Head of caudate nucleus (tissue), 42 donors: ENCODE measurements around the gene GOLGA6L6.
"Not testable (repeated sequence)": the region's sequence is repeated elsewhere in the genome, so short reads cannot be mapped to it uniquely, and the experiment has no call there.

Experiments used
- DNase-seq, 42 donors: peaks; one replicate each; pipeline versions ENCODE4 v3.0.0 to v3.0.0-alpha.2; 2020 to 2021; ENCODE audit warnings: mixed read lengths in 7 of 42
- intact Hi-C: fragments of 100-400 bp; cut with DNase I; formaldehyde crosslinking; loops from one replicate; pipeline ENCODE4 v1.15.0; 2022

GOLGA6L6 gene

GRCh38 chr15:20541700-20542099 lies at the start of gene GOLGA6L6:
Gene GOLGA6L6 (minus strand): TSS chr15:20541800. CDS start chr15:20541709, 91 bp downstream.
- DNase-seq, intact Hi-C loops: not testable (repeated sequence)

DNA sequence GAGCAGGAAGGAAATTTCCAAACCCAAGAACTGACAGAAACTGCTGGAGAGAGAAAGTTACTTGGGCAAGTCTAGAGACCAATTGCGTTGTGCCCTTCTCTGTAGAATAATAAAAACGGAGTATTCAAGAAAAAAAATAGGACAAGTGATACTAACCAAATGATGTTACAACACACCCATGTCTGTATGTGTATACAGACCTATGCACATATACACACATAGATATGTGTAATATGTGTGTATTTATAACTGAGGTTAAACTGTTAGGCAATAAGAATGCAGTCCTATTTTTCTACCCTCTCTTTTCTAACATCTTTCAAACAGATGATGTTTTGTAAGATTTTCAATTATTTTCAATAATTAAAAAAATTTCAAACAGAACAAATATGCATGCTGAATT lies 48.5 kb upstream of the GOLGA6L6 start:
- intact Hi-C loops = not testable (repeated sequence)

DNA sequence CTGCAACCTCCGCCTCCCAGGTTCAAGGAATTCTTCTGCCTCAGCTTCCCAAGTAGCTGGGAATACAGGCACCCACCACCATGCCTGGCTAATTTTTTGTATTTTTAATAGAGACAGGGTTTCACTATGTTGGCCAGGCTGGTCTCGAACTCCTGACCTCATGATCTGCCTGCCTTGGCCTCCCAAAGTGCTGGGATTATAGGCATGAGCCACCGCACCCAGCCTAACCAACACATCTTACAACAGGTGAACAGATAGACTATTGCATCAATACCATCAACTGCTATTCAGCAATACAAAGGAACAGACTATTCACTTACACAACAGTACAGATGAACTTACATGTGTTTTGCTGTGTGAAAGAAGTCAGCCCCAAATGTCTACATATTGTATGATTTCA lies 45.2 kb upstream of the GOLGA6L6 start:
- intact Hi-C loops = not testable (repeated sequence)

More for the DNA sequence above, 48.5 kb upstream of the GOLGA6L6 start:
- not testable (repeated sequence) for DNase-seq

GRCh38 chr15:20582726-20583115 lies 41.1 kb upstream of the GOLGA6L6 start:
- intact Hi-C loops, DNase-seq: not testable (repeated sequence)

More for the DNA sequence above, 45.2 kb upstream of the GOLGA6L6 start:
- DNase-seq = not testable (repeated sequence)

DNA sequence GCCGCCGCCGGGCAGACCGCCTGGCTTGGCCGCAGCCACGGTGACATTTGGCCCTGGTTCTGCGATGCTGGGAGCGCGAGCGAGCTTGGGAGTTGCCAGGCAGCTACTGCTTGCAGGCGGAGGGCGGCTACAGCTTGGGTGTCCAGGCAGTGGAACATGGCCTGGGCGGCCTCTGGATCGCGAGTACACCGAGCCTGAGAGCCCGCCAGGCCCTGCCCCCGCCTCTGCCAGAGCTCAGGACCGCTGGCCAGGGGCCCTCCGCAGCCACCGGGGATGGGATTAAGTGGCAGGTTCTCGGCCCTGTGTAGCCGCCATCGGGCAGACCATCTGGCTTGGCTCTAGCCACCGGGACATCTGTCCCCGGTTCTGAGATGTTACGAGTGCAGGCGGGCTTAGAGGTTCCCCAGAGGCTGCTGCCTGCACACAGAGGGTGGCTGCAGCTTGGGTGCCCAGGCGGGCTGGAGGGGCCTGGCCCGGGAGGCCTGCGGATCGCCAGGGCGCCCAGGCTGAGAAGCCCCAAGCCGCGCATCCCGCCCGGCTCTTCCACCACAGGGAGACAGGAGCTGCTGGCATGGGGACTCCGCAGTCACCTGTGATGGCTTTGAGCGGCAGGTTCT lies 40.6 kb upstream of the GOLGA6L6 start:
- intact Hi-C loops, DNase-seq: not testable (repeated sequence)

- DNase-seq, intact Hi-C loops: not testable (repeated sequence)
Measured at GRCh38 chr15:20581261-20582108, 39.9 kb upstream of the GOLGA6L6 start.

- intact Hi-C loops, DNase-seq: not testable (repeated sequence)
Measured at GRCh38 chr15:20579662-20580061, 38.1 kb upstream of the GOLGA6L6 start.

DNA sequence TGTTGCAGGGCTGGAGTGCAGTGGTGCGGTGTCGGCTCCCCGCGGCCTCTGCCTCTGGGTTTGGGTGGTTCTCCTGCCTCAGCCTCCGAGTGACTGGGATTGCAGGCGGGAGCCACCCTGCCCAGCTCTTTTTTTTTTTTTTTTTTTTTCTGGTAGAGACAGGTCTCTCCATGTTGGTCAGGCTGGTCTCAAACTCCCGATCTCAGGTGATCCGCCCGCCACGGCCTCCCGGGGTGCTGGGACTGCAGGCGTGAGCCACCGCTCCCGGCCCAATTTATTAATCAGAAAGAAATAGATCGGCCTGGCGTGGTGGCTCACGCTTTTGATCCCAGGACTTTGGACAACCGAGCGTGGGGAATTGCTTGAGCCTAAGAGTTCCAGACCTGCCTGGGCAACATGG lies 9.7 kb upstream of the GOLGA6L6 start:
- peak in 6 of 42 donors; percentile 2 to 43 (median 17) for DNase-seq
- intact Hi-C loops = not testable (repeated sequence)

DNA sequence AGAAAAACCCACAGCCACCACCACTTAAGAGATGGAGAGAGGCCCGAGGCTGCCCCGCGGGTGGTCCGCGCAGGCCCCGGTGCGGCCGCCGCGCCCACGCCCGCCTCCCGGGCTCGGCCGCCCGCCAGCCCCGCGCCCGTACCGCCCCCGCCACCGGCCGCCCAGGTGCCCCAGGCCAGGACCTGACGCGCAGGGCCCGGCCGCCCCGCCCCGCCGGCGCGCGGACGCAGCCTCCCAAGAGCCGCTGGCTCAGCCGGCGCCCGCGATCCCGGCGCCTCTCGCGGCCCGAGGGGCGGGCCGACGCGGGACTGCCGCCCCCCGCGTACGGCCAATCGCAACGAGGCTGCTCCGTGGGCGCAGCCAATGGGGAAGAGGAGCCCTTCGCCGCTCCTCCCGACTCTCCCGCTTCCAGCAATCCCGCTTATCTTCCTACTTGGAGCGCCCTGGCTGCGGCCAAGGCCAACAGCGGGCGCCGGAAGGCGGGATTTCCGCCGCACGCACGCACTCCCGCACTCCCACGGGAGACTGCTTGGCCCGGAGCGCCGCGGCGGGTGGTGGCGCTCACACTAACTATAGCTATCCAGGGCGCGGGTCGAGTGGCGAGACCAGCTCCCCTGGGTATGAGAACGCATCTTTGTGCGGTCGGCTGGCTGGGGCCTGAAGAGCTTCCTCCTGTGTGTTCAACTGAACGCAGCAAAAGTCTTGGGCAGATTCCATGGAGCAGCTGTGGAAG lies 35.5 kb downstream of the GOLGA6L6 start:
- intact Hi-C loops = not testable (repeated sequence)
- peak in 4 of 42 donors; percentile 5 to 31 (median 12) for DNase-seq

- intact Hi-C loops, DNase-seq: not testable (repeated sequence)
Measured at GRCh38 chr15:20502839-20503238, 38.8 kb downstream of the GOLGA6L6 start.

DNA sequence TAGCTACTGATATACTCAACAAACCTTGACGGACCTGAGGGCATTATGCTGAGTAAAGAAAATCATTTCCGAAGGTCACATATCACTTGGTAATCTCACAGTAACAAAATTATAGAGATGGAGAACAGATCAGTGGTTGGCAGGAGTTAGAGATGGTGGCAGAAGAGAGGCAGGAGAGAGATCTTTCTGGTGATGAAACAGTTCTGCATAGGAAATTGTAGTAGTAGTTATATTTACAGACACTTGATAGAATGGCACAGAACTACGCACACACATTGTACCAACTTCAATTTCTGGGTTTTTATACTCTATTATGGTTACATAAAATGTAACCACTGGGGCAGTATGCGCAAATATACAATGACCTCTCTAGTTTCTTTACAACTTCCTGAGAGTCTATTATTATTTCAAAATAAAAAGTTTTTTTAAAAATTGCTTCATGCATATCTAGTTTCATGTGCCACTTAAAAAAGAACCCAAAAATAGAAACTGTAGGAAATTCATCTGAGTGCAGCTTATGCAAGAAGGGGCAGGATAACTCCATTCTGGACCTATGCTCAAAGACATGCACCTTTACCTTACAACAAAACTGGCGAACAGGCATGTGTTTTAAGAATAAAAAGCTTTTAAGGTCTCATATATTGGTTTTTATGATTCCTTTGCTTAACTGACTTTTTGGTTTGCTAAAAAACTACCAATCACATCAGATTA lies 39.9 kb downstream of the GOLGA6L6 start:
- intact Hi-C loops, DNase-seq: not testable (repeated sequence)

- intact Hi-C loops = not testable (repeated sequence)
- DNase-seq = peak in 2 of 42 donors; percentile 3 to 31
Measured at GRCh38 chr15:20497781-20498180, 43.8 kb downstream of the GOLGA6L6 start.

- DNase-seq, intact Hi-C loops: not testable (repeated sequence)
Measured at GRCh38 chr15:20493035-20493434, 48.6 kb downstream of the GOLGA6L6 start.

DNA sequence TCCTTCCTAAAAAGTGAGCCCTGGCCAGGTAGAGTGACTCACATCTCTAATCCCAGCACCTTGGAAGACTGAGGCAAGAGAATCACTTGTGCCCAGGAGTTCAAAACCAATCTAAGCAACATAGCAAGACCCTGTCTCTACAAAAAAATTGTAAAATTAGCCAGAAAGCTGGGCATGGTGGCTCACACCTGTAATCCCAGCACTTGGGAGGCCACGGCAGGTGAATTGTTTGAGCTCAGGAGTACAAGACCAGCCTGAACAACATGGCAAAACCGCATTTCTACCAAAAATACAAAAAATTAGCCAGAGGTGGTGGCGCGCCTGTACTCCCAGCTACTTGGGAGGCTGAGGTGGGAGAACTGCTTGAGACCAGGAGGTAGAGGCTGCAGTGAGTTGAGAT lies 49.0 kb downstream of the GOLGA6L6 start:
- intact Hi-C loops = not testable (repeated sequence)

DNA sequence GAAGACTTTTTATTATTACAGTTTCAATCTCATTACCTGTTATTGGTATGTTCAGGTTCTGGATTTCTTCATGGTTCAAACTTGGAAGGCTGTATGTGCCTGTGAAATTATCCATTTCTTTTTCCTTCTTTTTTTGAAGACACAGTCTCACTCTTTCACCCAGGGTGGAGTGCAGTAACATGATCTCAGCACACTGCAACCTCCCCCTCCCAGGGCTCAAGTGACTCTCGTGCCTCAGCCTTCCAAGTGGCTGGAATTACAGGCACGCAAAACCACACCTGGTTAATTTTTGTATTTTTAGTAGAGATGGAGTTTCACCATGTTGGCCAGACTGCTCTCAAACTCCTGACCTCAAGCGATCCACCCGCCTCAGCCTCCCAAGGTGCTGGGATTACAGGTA lies 52.3 kb downstream of the GOLGA6L6 start:
- DNase-seq, intact Hi-C loops: not testable (repeated sequence)

More for the DNA sequence above, 49.0 kb downstream of the GOLGA6L6 start:
- not testable (repeated sequence) for DNase-seq
